B cell (primary cell): ENCODE results near the gene CENPV. TPM values are rescaled to one million over a fixed set of nuclear protein-coding genes. Genes with fewer than 3 reads are reported as not detected.

Experiments
- ATAC-seq: fragments of 200-7000 bp; cut with Tn5 transposase; one replicate; pipeline ENCODE4 v1.10.0; 2021; ENCODE audit warnings: low read depth, mild to moderate bottlenecking, moderate number of reproducible peaks, moderate library complexity
- CTCF ChIA-PET: fragments of 350-600 bp; sonication (Branson Sonifier 250); formaldehyde crosslinking; loops from one replicate; lab custom pipeline; 2021; ENCODE audit warnings: antibody characterized with exemption, inconsistent platforms; lab: Charles Lee
- POLR2A ChIA-PET: fragments of 350-600 bp; sonication (Branson Sonifier 250); formaldehyde crosslinking; loops from one replicate; lab custom pipeline; 2021; ENCODE audit warnings: antibody characterized with exemption; lab: Charles Lee
- DNase-seq: peaks from one replicate; pipeline ENCODE4 v3.0.0; 2013
- H2AFZ ChIP-seq: 2 replicates; pipeline ENCODE4 v1.6.1; 2012; ENCODE audit warnings: mild to moderate bottlenecking, low read depth, low read length; ENCODE audit not compliant: insufficient read depth, poor library complexity, severe bottlenecking
- H3K27ac ChIP-seq, 2 donors: 1 replicate in 1 of 2; 2 replicates in 1 of 2; pipeline ENCODE4 v1.5.1; 2012 to 2013; ENCODE audit warnings: low read length in 2 of 2, mild to moderate bottlenecking in 2 of 2, moderate library complexity in 1 of 2
- H3K27me3 ChIP-seq, 4 experiments: fragments of 200-600 bp in 1 of 4; sonication (generic) in 1 of 4; replicated peaks in 1 of 4; 1 replicate in 2 of 4; 2 replicates in 2 of 4; pipeline versions ENCODE4 v1.6.1 to v1.7.0; 2013 to 2016; ENCODE audit warnings: low read length in 3 of 4, mild to moderate bottlenecking in 2 of 4, mixed read lengths in 1 of 4, moderate library complexity in 1 of 4; ENCODE audit not compliant: insufficient read depth in 4 of 4, control insufficient read depth in 3 of 4; ENCODE audit errors: control extremely low read depth in 1 of 4
- H3K36me3 ChIP-seq, 2 experiments: replicated peaks in 1 of 2; 1 replicate in 1 of 2; 2 replicates in 1 of 2; pipeline versions ENCODE4 v1.6.1 to v1.7.1; 2013; ENCODE audit warnings: low read length in 1 of 2; ENCODE audit not compliant: insufficient read depth in 2 of 2, control insufficient read depth in 1 of 2; ENCODE audit errors: control extremely low read depth in 1 of 2, extremely low read depth in 1 of 2
- H3K4me1 ChIP-seq, 2 donors: fragments of 200-600 bp in 1 of 2; sonication (generic) in 1 of 2; 1 replicate in 1 of 2; 2 replicates in 1 of 2; pipeline versions ENCODE4 v1.5.1 to v1.6.1; 2013 to 2017; ENCODE audit warnings: low read length in 2 of 2; ENCODE audit not compliant: control insufficient read depth in 2 of 2, insufficient read depth in 2 of 2
- H3K4me2 ChIP-seq: replicated peaks from 2 replicates; pipeline ENCODE3; 2012; ENCODE audit warnings: mild to moderate bottlenecking, low read depth, low read length; ENCODE audit not compliant: poor library complexity, severe bottlenecking
- H3K4me3 ChIP-seq, 5 experiments: fragments of 200-600 bp in 1 of 5; sonication (generic) in 1 of 5; 1 replicate in 3 of 5; 2 replicates in 2 of 5; pipeline versions ENCODE4 v1.5.1 to v1.7.0; 2011 to 2016; ENCODE audit warnings: low read length in 4 of 5, mild to moderate bottlenecking in 4 of 5, low read depth in 2 of 5, control low read depth in 1 of 5, moderate library complexity in 1 of 5; ENCODE audit not compliant: insufficient read depth in 1 of 5; ENCODE audit errors: control extremely low read depth in 1 of 5, extremely low read depth in 1 of 5
- H3K79me2 ChIP-seq: fragments of 200-600 bp; sonication (generic); one replicate; pipeline ENCODE4 v1.6.0; 2016; ENCODE audit warnings: low read length; ENCODE audit not compliant: control insufficient read depth, insufficient read depth
- H3K9ac ChIP-seq: fragments of 200-600 bp; sonication (generic); 2 replicates; pipeline ENCODE4 v1.6.1; 2017; ENCODE audit warnings: mild to moderate bottlenecking, low read length, moderate library complexity
- H3K9me3 ChIP-seq, 3 donors: one replicate each; pipeline versions ENCODE4 v1.6.1 to v1.7.1; 2013; ENCODE audit warnings: low read length in 2 of 3; ENCODE audit not compliant: control insufficient read depth in 2 of 3, insufficient read depth in 1 of 3; ENCODE audit errors: control extremely low read depth in 1 of 3
- H4K20me1 ChIP-seq: 2 replicates; pipeline ENCODE4 v1.6.0; 2012; ENCODE audit warnings: mild to moderate bottlenecking, low read length; ENCODE audit not compliant: insufficient read depth, control insufficient read depth, poor library complexity, severe bottlenecking
- H3K27ac Mint-ChIP-seq: one replicate; pipeline ENCODE4 v1.8.0; 2021; ENCODE audit warnings: mixed read lengths
- H3K27me3 Mint-ChIP-seq: one replicate; pipeline ENCODE4 v1.8.0; 2021; ENCODE audit warnings: mixed read lengths
- H3K4me1 Mint-ChIP-seq: one replicate; pipeline ENCODE4 v1.8.0; 2021; ENCODE audit warnings: mixed read lengths
- H3K4me3 Mint-ChIP-seq: one replicate; pipeline ENCODE4 v1.8.0; 2021; ENCODE audit warnings: mixed read lengths
- H3K9me3 Mint-ChIP-seq: one replicate; pipeline ENCODE4 v1.8.0; 2022; ENCODE audit warnings: mixed read lengths; ENCODE audit not compliant: insufficient read depth
- CTCF ChIP-seq: fragments of 200-600 bp; IDR thresholded peaks from one replicate; pipeline ENCODE4 v1.8.0; 2022; ENCODE audit warnings: antibody characterized with exemption, mild to moderate bottlenecking
- EZH2 ChIP-seq: IDR thresholded peaks from 2 replicates; pipeline ENCODE4 v1.6.1; 2012; ENCODE audit warnings: borderline replicate concordance, low read depth, mild to moderate bottlenecking, moderate library complexity, low read length; ENCODE audit not compliant: insufficient read depth, poor library complexity, severe bottlenecking
- WGBS: methylation state at CpG from one replicate; pipeline ENCODE4 v1.1.5; 2013; ENCODE audit warnings: missing lambda C conversion rate; ENCODE audit not compliant: insufficient coverage; 5-methylcytosine and 5-hydroxymethylcytosine counted together
- intact Hi-C: fragments of 100-400 bp; cut with micrococcal nuclease; formaldehyde crosslinking; loops from one replicate; pipeline ENCODE4 v1.10.0; 2022
- polyA plus RNA-seq: library from polyadenylated mRNA; depleted of rRNA; stranded (reverse); fragments of >200 nt; gene quantifications from 2 replicates; pipeline ENCODE4 v1.2.3, GENCODE V29; 2012
- total RNA-seq, 2 donors: library from RNA; stranded (reverse); fragments of 120-200 nt in 1 of 2; gene quantifications; 1 replicate in 1 of 2; 2 replicates in 1 of 2; pipeline versions ENCODE4 v1.2.3 to v1.2.4, GENCODE V29; 2013 to 2022

CENPV gene
- total and polyA plus RNA-seq, 2 donors (not counting 1 experiment from before 2014, with no cell fraction given) = 15.8 to 28.1 TPM

- H3K4me1 ChIP-seq = no peaks in the 10 kb centered on the region
- WGBS = 83% methylated on average over 1 of the region's 5 CpGs
- Mint-ChIP-seq H3K4me3 (no peak overlapping the region), H3K4me1 (no peaks in the 10 kb centered on the region), H3K27me3 (no peaks in the 10 kb centered on the region), H3K9me3 (no peaks in the 10 kb centered on the region), H3K27ac (no peak overlapping the region)
- TF ChIP-seq EZH2 = no peak
- TF ChIP-seq CTCF = no peak
- DNase-seq (no peak), ATAC-seq (no peak)
- ChIA-PET CTCF (interaction anchor here (0.6 to 4.8 kb wide), 2 partner anchors 7 to 56 kb away, joined by 3 to 24 read pairs; no protein-coding TSS in a partner anchor), POLR2A (no interaction called here)
- H3K27ac ChIP-seq = no peak overlapping the region
- no peaks in the 10 kb centered on the region for H3K27me3 ChIP-seq
- intact Hi-C loops = no loop called here
- H3K4me3 ChIP-seq = no peak overlapping the region
- H3K79me2 ChIP-seq = no peaks in the 10 kb centered on the region
- no peaks in the 10 kb centered on the region for H3K36me3 ChIP-seq
- no peak overlapping the region for H3K9ac ChIP-seq
- H2AFZ ChIP-seq = no peak overlapping the region
- no peaks in the 10 kb centered on the region for H4K20me1 ChIP-seq
- no peaks in the 10 kb centered on the region for H3K9me3 ChIP-seq
- H3K4me2 ChIP-seq = no peak overlapping the region
Measured at GRCh38 chr17:16371742-16372141, 18.5 kb upstream of the CENPV start.

DNA sequence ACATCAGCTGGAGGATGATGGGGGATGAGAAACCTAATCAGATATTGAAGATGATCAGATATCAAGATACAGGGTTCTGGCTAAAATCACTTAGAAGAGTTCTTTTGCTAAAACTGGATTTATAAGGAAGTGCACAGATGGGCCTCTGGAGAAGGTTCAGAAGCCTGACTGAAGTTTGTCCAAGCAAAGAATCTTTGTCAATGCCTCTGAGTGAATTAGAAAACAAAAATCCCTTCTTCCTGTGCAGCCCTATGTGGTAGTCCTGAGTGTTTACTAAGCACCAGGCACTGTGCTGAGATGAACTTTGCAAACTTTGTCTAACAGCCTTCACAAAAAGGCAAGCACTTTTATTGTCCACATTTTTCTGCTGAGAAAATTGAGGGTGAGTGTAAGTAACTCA lies 11.4 kb upstream of the CENPV start:
- POLR2A ChIA-PET = interaction anchor here (0.7 to 1.2 kb wide), 4 partner anchors 11 to 74 kb away, joined by 3 to 4 read pairs (median 3); partner anchors contain the start of genes CENPV and UBB
- Histone ChIP-seq H3K4me3 (no peak overlapping the region), H3K36me3 (no peaks in the 10 kb centered on the region), H2AFZ (no peak overlapping the region), H3K4me1 (peaks cover 0 to 4% of the 10 kb centered on the region in 2 donors), H3K9me3 (no peaks in the 10 kb centered on the region), H3K9ac (no peak overlapping the region), H3K27ac (no peak overlapping the region), H3K79me2 (no peaks in the 10 kb centered on the region), H3K27me3 (no peaks in the 10 kb centered on the region), H3K4me2 (no peak overlapping the region), H4K20me1 (no peaks in the 10 kb centered on the region)
- TF ChIP-seq EZH2 = no peak
- no peak for TF ChIP-seq CTCF
- H3K27ac Mint-ChIP-seq = no peak overlapping the region
- ATAC-seq (no peak), DNase-seq (no peak)
- no peaks in the 10 kb centered on the region for H3K27me3 Mint-ChIP-seq
- no peaks in the 10 kb centered on the region for H3K4me1 Mint-ChIP-seq
- no peaks in the 10 kb centered on the region for H3K9me3 Mint-ChIP-seq
- intact Hi-C loops = loop anchor here (2.0 kb wide), 1 partner anchor 224 kb away; no protein-coding TSS in a partner anchor
- H3K4me3 Mint-ChIP-seq = no peak overlapping the region
- CTCF ChIA-PET = interaction anchor here (0.6 to 8.0 kb wide), 30 partner anchors 9 to 225 kb away, joined by 3 to 158 read pairs (median 6); partner anchors contain the start of genes CENPV, TRPV2 and UBB
